Panc1 (cell line): ENCODE results near the gene CFAP20. TPM values are rescaled to one million over a fixed set of nuclear protein-coding genes. Genes with fewer than 3 reads are reported as not detected.

Experiments
- ATAC-seq: fragments of 200-7000 bp; cut with Tn5 transposase; 2 replicates; pipeline ENCODE4 v1.9.1; 2020; ENCODE audit warnings: mild to moderate bottlenecking, moderate library complexity
- BruUV-seq: library from RNA; stranded (reverse); fragments of 400-500 nt; replicated peaks from 2 replicates; lab custom pipeline; 2021; lab: Mats Ljungman, UMichigan
- CTCF ChIA-PET: fragments of 300-600 bp; sonication (Branson Sonifier 250); formaldehyde crosslinking; loops from one replicate; lab custom pipeline; 2022; ENCODE audit warnings: antibody characterized with exemption; lab: Charles Lee
- POLR2A ChIA-PET: fragments of 300-600 bp; sonication (Branson Sonifier 250); formaldehyde crosslinking; loops from one replicate; lab custom pipeline; 2022; ENCODE audit warnings: antibody characterized with exemption; lab: Charles Lee
- DNase-seq: peaks from one replicate; pipeline ENCODE4 v3.0.0-alpha.2; 2010; ENCODE audit warnings: low read depth, low spot score
- H3K27ac ChIP-seq: 2 replicates; pipeline ENCODE4 v1.5.1; 2011; ENCODE audit warnings: mild to moderate bottlenecking, low read length, inconsistent platforms
- H3K27me3 ChIP-seq: fragments of 200-500 bp; sonication (Bioruptor generic); 2 replicates; pipeline ENCODE4 v1.6.0; 2014; ENCODE audit warnings: low read length, inconsistent platforms; ENCODE audit not compliant: control insufficient read depth, insufficient read depth
- H3K36me3 ChIP-seq: fragments of 200-500 bp; sonication (Bioruptor generic); 2 replicates; pipeline ENCODE4 v1.5.1; 2014; ENCODE audit warnings: inconsistent platforms, mild to moderate bottlenecking, low read length, moderate library complexity; ENCODE audit not compliant: control insufficient read depth, insufficient read depth
- H3K4me1 ChIP-seq: 2 replicates; pipeline ENCODE4 v1.5.1; 2011; ENCODE audit warnings: inconsistent platforms, mild to moderate bottlenecking, low read length, moderate library complexity; ENCODE audit not compliant: control insufficient read depth, insufficient read depth
- H3K4me3 ChIP-seq, 2 experiments: 2 replicates each; pipeline ENCODE4 v1.5.1; 2011 to 2012; ENCODE audit warnings: low read depth in 2 of 2, low read length in 2 of 2, mild to moderate bottlenecking in 2 of 2, inconsistent platforms in 1 of 2, moderate library complexity in 1 of 2
- H3K9me3 ChIP-seq: fragments of 200-500 bp; sonication (Bioruptor generic); 2 replicates; pipeline ENCODE4 v1.5.1; 2014; ENCODE audit warnings: low read depth, mild to moderate bottlenecking, inconsistent platforms, low read length, moderate library complexity; ENCODE audit not compliant: control insufficient read depth, insufficient read depth
- POLR2AphosphoS5 ChIP-seq: IDR thresholded peaks from 2 replicates; pipeline ENCODE4 v1.6.1; 2012; ENCODE audit warnings: mild to moderate bottlenecking, low read depth, low read length, moderate library complexity
- SIN3A ChIP-seq: IDR thresholded peaks from 2 replicates; pipeline ENCODE4 v1.6.1; 2012; ENCODE audit warnings: low read depth, mild to moderate bottlenecking, low read length, moderate library complexity, borderline replicate concordance; ENCODE audit not compliant: insufficient read depth
- TCF7L2 ChIP-seq: IDR thresholded peaks from 2 replicates; pipeline ENCODE4 v1.6.1; 2011; ENCODE audit warnings: mild to moderate bottlenecking, low read depth, low read length, inconsistent platforms
- in situ Hi-C: cut with HindIII; loops from 2 replicates; pipeline ENCODE4 v1.10.0; 2016; ENCODE audit warnings: low sequenced_read_pairs, low pct_unique_long_range_greater_than_20kb
- intact Hi-C: fragments of 100-400 bp; cut with micrococcal nuclease; formaldehyde crosslinking; loops from one replicate; pipeline ENCODE4 v1.10.0; 2022; ENCODE audit not compliant: unreplicated experiment
- total RNA-seq: library from RNA; stranded (reverse); gene quantifications from one replicate; pipeline ENCODE4 v1.2.1, GENCODE V29; 2021; ENCODE audit not compliant: unreplicated experiment
- TF ChIP-seq, protein P1 (sequence below): fragments of 450-650 bp; IDR thresholded peaks from 2 replicates; pipeline ENCODE4 v1.5.1; 2017; ENCODE audit warnings: mild to moderate bottlenecking
- TF ChIP-seq, protein P2 (sequence below), 2 experiments: IDR thresholded peaks; 2 replicates each; pipeline ENCODE4 v1.6.1; 2011 to 2012; ENCODE audit warnings: low read depth in 2 of 2, control low read depth in 1 of 2, low read length in 1 of 2, mild to moderate bottlenecking in 1 of 2, moderate library complexity in 1 of 2; ENCODE audit not compliant: insufficient read depth in 1 of 2

Gene CFAP20
- total RNA-seq, 1 experiment from 2014 or later, result 25.9 TPM

DNA sequence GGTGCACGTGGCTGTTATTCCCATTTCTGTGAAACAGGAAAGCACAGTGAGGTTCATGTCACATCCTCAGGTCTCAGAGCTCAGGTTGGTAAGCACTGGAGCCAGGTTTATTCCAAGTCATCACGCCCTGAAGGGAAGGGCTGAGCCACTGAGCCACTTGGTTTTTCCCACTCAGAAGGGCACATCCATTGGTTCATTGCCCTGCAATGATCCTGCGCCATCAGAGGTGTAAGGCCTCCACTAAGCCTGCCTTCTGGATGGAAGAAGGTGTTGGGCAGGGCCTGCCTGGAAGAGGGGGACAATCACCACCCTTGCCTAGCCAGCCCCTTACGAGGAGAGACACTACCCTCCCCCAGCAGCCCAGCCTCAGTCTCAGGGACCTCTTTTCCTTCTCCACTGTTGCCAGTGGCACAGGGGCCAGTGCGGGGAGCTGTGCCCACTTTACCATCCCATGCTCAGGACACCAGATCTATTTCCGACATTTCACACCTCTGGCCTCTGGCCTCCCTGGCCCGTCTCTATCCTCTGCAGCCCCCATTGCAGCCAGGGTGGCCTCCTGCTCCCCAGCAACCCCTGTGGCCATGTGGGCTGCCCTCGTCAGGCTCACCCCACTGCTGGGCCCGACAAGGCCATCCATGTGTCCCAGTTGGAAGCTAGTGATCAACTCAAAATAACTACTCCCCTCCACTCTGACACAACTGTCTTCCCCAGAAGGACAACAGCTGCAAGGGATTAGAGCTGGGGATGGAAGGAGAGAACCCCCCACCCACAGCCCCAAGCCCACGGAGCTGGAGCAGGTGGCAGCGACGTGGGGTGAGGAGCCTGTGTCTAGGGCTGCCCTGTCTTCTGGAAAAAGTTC lies 29.9 kb downstream of the CFAP20 start:
- in situ Hi-C loops (no loop called here), intact Hi-C loops (no loop called here)
- DNase-seq, result no peak
- Histone ChIP-seq H3K27ac (no peak overlapping the region), H3K36me3 (no peaks in the 10 kb centered on the region), H3K9me3 (no peaks in the 10 kb centered on the region), H3K4me1 (no peaks in the 10 kb centered on the region), H3K27me3 (no peaks in the 10 kb centered on the region), H3K4me3 (no peak overlapping the region)
- ChIA-PET CTCF (no interaction called here), POLR2A (no interaction called here)
- ATAC-seq, result no peak
- TF ChIP-seq, protein P1, sequence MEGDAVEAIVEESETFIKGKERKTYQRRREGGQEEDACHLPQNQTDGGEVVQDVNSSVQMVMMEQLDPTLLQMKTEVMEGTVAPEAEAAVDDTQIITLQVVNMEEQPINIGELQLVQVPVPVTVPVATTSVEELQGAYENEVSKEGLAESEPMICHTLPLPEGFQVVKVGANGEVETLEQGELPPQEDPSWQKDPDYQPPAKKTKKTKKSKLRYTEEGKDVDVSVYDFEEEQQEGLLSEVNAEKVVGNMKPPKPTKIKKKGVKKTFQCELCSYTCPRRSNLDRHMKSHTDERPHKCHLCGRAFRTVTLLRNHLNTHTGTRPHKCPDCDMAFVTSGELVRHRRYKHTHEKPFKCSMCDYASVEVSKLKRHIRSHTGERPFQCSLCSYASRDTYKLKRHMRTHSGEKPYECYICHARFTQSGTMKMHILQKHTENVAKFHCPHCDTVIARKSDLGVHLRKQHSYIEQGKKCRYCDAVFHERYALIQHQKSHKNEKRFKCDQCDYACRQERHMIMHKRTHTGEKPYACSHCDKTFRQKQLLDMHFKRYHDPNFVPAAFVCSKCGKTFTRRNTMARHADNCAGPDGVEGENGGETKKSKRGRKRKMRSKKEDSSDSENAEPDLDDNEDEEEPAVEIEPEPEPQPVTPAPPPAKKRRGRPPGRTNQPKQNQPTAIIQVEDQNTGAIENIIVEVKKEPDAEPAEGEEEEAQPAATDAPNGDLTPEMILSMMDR, result no peak
- TF ChIP-seq, protein P2, sequence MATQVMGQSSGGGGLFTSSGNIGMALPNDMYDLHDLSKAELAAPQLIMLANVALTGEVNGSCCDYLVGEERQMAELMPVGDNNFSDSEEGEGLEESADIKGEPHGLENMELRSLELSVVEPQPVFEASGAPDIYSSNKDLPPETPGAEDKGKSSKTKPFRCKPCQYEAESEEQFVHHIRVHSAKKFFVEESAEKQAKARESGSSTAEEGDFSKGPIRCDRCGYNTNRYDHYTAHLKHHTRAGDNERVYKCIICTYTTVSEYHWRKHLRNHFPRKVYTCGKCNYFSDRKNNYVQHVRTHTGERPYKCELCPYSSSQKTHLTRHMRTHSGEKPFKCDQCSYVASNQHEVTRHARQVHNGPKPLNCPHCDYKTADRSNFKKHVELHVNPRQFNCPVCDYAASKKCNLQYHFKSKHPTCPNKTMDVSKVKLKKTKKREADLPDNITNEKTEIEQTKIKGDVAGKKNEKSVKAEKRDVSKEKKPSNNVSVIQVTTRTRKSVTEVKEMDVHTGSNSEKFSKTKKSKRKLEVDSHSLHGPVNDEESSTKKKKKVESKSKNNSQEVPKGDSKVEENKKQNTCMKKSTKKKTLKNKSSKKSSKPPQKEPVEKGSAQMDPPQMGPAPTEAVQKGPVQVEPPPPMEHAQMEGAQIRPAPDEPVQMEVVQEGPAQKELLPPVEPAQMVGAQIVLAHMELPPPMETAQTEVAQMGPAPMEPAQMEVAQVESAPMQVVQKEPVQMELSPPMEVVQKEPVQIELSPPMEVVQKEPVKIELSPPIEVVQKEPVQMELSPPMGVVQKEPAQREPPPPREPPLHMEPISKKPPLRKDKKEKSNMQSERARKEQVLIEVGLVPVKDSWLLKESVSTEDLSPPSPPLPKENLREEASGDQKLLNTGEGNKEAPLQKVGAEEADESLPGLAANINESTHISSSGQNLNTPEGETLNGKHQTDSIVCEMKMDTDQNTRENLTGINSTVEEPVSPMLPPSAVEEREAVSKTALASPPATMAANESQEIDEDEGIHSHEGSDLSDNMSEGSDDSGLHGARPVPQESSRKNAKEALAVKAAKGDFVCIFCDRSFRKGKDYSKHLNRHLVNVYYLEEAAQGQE (IDR thresholded peaks at IDR 0.05; ENCODE audit: insufficient read depth in 1 of 2, low read depth in 2 of 2, low read length in 1 of 2), result no peak
- no TSS peak for BruUV-seq

DNA sequence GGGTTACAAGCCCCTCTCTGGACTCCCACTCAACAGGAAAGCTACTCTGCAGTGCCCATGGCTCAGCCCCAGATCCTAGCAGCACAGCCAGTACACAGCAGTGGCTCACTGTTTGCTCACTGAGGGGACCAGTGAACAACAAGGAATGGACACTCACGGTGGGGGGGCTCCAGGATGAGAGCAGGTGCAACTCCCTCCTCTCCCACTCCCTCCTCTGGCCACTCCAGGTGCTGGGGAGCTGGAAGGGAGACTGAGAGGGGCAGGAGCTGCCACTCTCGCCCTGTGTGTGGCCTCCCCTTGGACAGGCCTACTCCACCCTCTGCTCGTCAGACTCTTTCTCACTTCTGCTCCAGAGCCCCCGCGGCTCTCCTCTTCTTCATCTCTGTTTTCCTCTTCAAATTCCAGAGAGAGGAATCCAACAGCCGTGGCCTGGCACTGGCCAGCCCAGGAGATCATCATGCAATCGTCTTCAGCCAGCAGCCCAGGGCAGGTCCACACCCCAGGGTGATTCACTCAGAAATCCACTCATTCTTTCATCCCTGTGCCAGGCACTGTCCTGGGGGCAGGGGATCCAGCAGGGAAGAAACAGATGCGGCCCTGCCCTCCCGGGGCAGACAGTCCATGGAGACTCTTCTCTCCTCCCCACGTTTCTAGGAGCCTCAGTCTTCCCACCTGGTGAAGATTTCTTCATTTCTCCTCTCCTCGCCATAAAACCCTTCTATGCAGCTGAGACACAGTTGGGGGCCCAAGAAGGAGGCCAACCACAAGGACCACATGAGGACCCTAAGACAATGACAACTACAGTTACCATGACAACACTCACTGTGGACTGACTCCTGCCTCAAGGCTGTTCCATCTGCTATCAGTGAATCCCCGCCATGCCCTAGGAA lies 30.7 kb downstream of the CFAP20 start:
- in situ Hi-C loops, result no loop called here
- CTCF ChIA-PET, result interaction anchor here (0.6 to 0.7 kb wide), 2 partner anchors 29 to 557 kb away, joined by 3 to 7 read pairs; no protein-coding TSS in a partner anchor
- no peak for DNase-seq

More for the DNA sequence above, 30.7 kb downstream of the CFAP20 start:
- intact Hi-C loops, result no loop called here
- BruUV-seq, result no TSS peak
- no peaks in the 10 kb centered on the region for H3K36me3 ChIP-seq
- POLR2A ChIA-PET, result no interaction called here
- no peaks in the 10 kb centered on the region for H3K9me3 ChIP-seq
- no peak overlapping the region for H3K4me3 ChIP-seq
- TF ChIP-seq, protein P1, result no peak
- no peak for TF ChIP-seq SIN3A
- TF ChIP-seq POLR2AphosphoS5, result no peak
- TF ChIP-seq, protein P2 (IDR thresholded peaks at IDR 0.05; ENCODE audit: insufficient read depth in 1 of 2, low read depth in 2 of 2, low read length in 1 of 2), result no peak
- TF ChIP-seq TCF7L2, result no peak
- H3K27ac ChIP-seq, result no peak overlapping the region
- no peak for ATAC-seq
- no peaks in the 10 kb centered on the region for H3K27me3 ChIP-seq
- no peaks in the 10 kb centered on the region for H3K4me1 ChIP-seq
